K562 (cell line): ENCODE data around the gene HHIPL2. TPM values are rescaled to one million over a fixed set of nuclear protein-coding genes. Genes with fewer than 3 reads are reported as not detected.
A peak's percentile ranks its signal among the peaks of the same experiment; 100 is the strongest.

Source experiments
- ATAC-seq: fragments of 200-7000 bp; cut with Tn5 transposase; 3 replicates; pipeline ENCODE4 v1.9.1; 2020; ENCODE audit warnings: moderate library complexity
- BruUV-seq: library from RNA; stranded (reverse); fragments of 400-500 nt; replicated peaks from 2 replicates; lab custom pipeline; 2021; lab: Mats Ljungman, UMichigan
- CTCF ChIA-PET: fragments of 300-600 bp; formaldehyde crosslinking; extraction: SDS; loops from one replicate; lab custom pipeline; 2021; ENCODE audit warnings: low intra/inter-chr PET ratio; lab: Yijun Ruan, JAX
- POLR2A ChIA-PET: fragments of 300-600, 350-650 bp; sonication (Branson Sonifier 250); formaldehyde crosslinking; extraction: SDS; loops from one replicate; lab custom pipeline; 2021; ENCODE audit warnings: antibody characterized with exemption, inconsistent platforms; lab: Yijun Ruan, JAX
- DNase-seq, 4 experiments: peaks; one replicate each; pipeline versions ENCODE4 v3.0.0 to v3.0.0-alpha.2; 2011 to 2018; ENCODE audit warnings: low spot score in 3 of 4, mixed read lengths in 3 of 4; ENCODE audit errors: extremely low read depth in 1 of 4
- FAIRE-seq: peaks from 2 replicates; lab custom pipeline; 2011; peaks lifted over from hg19 to GRCh38; lab: Jason Lieb, UNC
- H2AFZ ChIP-seq: 2 replicates; pipeline ENCODE4 v1.6.0; 2011; ENCODE audit warnings: low read depth, low read length, control low read depth, inconsistent platforms
- H3K27ac ChIP-seq: fragments of 200-600 bp; 3 replicates; pipeline ENCODE4 v1.8.0; 2011; ENCODE audit warnings: low read depth, mild to moderate bottlenecking, control low read depth, inconsistent platforms, low read length, moderate library complexity, mixed read lengths; ENCODE audit errors: extremely low read depth
- H3K27me3 ChIP-seq, 2 experiments: fragments of 300-600 bp in 1 of 2; 2 replicates in 1 of 2; 3 replicates in 1 of 2; pipeline versions ENCODE4 v1.6.0 to v1.8.0; 2011; ENCODE audit warnings: inconsistent platforms in 2 of 2, low read length in 2 of 2, mild to moderate bottlenecking in 1 of 2, mixed read lengths in 1 of 2, moderate library complexity in 1 of 2; ENCODE audit not compliant: control insufficient read depth in 2 of 2, insufficient read depth in 2 of 2
- H3K36me3 ChIP-seq: fragments of 300-600 bp; 3 replicates; pipeline ENCODE4 v1.8.0; 2011; ENCODE audit warnings: mild to moderate bottlenecking, low read length, inconsistent platforms; ENCODE audit not compliant: control insufficient read depth, insufficient read depth
- H3K4me1 ChIP-seq, 2 experiments: fragments of 200-600 bp in 1 of 2; replicated peaks in 1 of 2; 2 replicates in 1 of 2; 3 replicates in 1 of 2; pipeline versions ENCODE4 v1.5.1 to v1.8.0; 2011; ENCODE audit warnings: inconsistent platforms in 2 of 2, low read length in 2 of 2, mild to moderate bottlenecking in 1 of 2, mixed read lengths in 1 of 2, moderate library complexity in 1 of 2; ENCODE audit not compliant: control insufficient read depth in 2 of 2, insufficient read depth in 2 of 2
- H3K4me2 ChIP-seq: 2 replicates; pipeline ENCODE4 v1.6.1; 2011; ENCODE audit warnings: low read length, control low read depth, inconsistent platforms, mixed read lengths; ENCODE audit not compliant: insufficient read depth
- H3K4me3 ChIP-seq: fragments of 200-600 bp; sonication (generic), shearing (Covaris generic); 2 replicates; pipeline ENCODE4 v1.5.1; 2016; ENCODE audit warnings: control low read depth, inconsistent platforms
- H3K79me2 ChIP-seq: fragments of 200-600 bp; 3 replicates; pipeline ENCODE4 v1.8.0; 2011; ENCODE audit warnings: low read length, inconsistent platforms; ENCODE audit not compliant: control insufficient read depth, insufficient read depth
- H3K9ac ChIP-seq, 2 experiments: 2 replicates each; pipeline versions ENCODE4 v1.6.0 to v1.6.1; 2011; ENCODE audit warnings: low read depth in 2 of 2, low read length in 2 of 2, control low read depth in 1 of 2, inconsistent platforms in 1 of 2, mild to moderate bottlenecking in 1 of 2, mixed read lengths in 1 of 2; ENCODE audit not compliant: insufficient read depth in 1 of 2
- H3K9me1 ChIP-seq: one replicate; pipeline ENCODE4 v1.6.0; 2011; ENCODE audit warnings: inconsistent platforms, mild to moderate bottlenecking, low read length, moderate library complexity; ENCODE audit not compliant: control insufficient read depth, insufficient read depth
- H3K9me3 ChIP-seq: replicated peaks from 2 replicates; pipeline ENCODE4 v1.5.1; 2011; ENCODE audit warnings: low read depth, low read length, inconsistent platforms; ENCODE audit not compliant: control insufficient read depth, insufficient read depth
- H4K20me1 ChIP-seq: replicated peaks from 2 replicates; pipeline ENCODE4 v1.6.1; 2011; ENCODE audit warnings: low read length, inconsistent platforms, mixed read lengths; ENCODE audit not compliant: control insufficient read depth, insufficient read depth
- CGGBP1 ChIP-seq: fragments of 250-450 bp; sonication (Bioruptor Pico); IDR thresholded peaks from 2 replicates; pipeline ENCODE4 v1.9.0; 2021; ENCODE audit warnings: mild to moderate bottlenecking
- HMBOX1 ChIP-seq: sonication (generic); IDR thresholded peaks from 2 replicates; pipeline ENCODE4 v1.6.1; 2016
- HMG20B ChIP-seq: fragments of 250-450 bp; sonication (Bioruptor Pico); IDR thresholded peaks from 2 replicates; pipeline ENCODE4 v1.5.0; 2021; ENCODE audit warnings: mild to moderate bottlenecking
- KDM2B ChIP-seq: fragments of 250-450 bp; sonication (Bioruptor Pico); IDR thresholded peaks from 2 replicates; pipeline ENCODE4 v1.8.0; 2021; ENCODE audit warnings: mild to moderate bottlenecking, moderate library complexity
- MCM3 ChIP-seq: fragments of 450-650 bp; IDR thresholded peaks from 2 replicates; pipeline ENCODE4 v1.6.1; 2016
- MCM5 ChIP-seq: fragments of 450-650 bp; IDR thresholded peaks from 2 replicates; pipeline ENCODE4 v1.6.1; 2016; ENCODE audit warnings: low read depth
- MYBL2 ChIP-seq, 2 experiments: fragments of 450-650 bp in 1 of 2; sonication (generic) in 1 of 2; formaldehyde crosslinking in 1 of 2; IDR thresholded peaks; 2 replicates each; pipeline versions ENCODE4 v1.6.1 to v1.8.1; 2017 to 2022; ENCODE audit warnings: borderline replicate concordance in 1 of 2, inconsistent platforms in 1 of 2, low read depth in 1 of 2, mild to moderate bottlenecking in 1 of 2, missing genetic modification reagents in 1 of 2, moderate library complexity in 1 of 2
- PCBP2 ChIP-seq: fragments of 200-400 bp; formaldehyde crosslinking; IDR thresholded peaks from 2 replicates; pipeline ENCODE4 v1.6.1; 2018; ENCODE audit warnings: low read length, low read depth, mild to moderate bottlenecking, moderate library complexity; ENCODE audit not compliant: poor library complexity, severe bottlenecking
- PHF21A ChIP-seq: fragments of 450-650 bp; IDR thresholded peaks from 2 replicates; pipeline ENCODE4 v1.6.1; 2017; ENCODE audit warnings: low read depth, borderline replicate concordance
- PKNOX1 ChIP-seq: fragments of 450-650 bp; IDR thresholded peaks from 2 replicates; pipeline ENCODE4 v1.6.1; 2016
- SOX6 ChIP-seq: fragments of 450-650 bp; IDR thresholded peaks from 2 replicates; pipeline ENCODE4 v1.6.1; 2014; ENCODE audit warnings: mild to moderate bottlenecking
- TAL1 ChIP-seq: fragments of 450-650 bp; IDR thresholded peaks from 2 replicates; pipeline ENCODE4 v1.6.1; 2016; ENCODE audit warnings: mild to moderate bottlenecking
- TARDBP ChIP-seq: fragments of 450-650 bp; IDR thresholded peaks from 2 replicates; pipeline ENCODE4 v1.6.1; 2016
- TEAD1 ChIP-seq, 2 experiments: fragments of 450-650 bp in 1 of 2; sonication (generic) in 1 of 2; formaldehyde crosslinking; IDR thresholded peaks; 2 replicates each; pipeline versions ENCODE4 v1.4.0 to v1.8.0; 2020 to 2022; ENCODE audit warnings: mild to moderate bottlenecking in 2 of 2, missing genetic modification reagents in 1 of 2
- YBX1 ChIP-seq: fragments of 450-650 bp; IDR thresholded peaks from 2 replicates; pipeline ENCODE4 v1.7.1; 2016; ENCODE audit warnings: mild to moderate bottlenecking
- ZNF644 ChIP-seq: fragments of 200-800 bp; sonication (Bioruptor generic); IDR thresholded peaks from 2 replicates; pipeline ENCODE4 v1.6.1; 2016; ENCODE audit warnings: low read depth, missing genetic modification characterization, missing compliant biosample characterization
- WGBS: fragments of 100-300 bp; shearing (Covaris generic); methylation state at CpG from one replicate; pipeline ENCODE4 v1.1.6; 2016; ENCODE audit warnings: low coverage, mixed read lengths; ENCODE audit not compliant: insufficient coverage; ENCODE audit errors: missing lambda C conversion rate; 5-methylcytosine and 5-hydroxymethylcytosine counted together
- in situ Hi-C: fragments of 300-500 bp; cut with MboI; formaldehyde crosslinking; loops from 4 replicates; pipeline ENCODE4 v1.15.0; 2018; ENCODE audit warnings: inconsistent platforms, mixed read lengths
- intact Hi-C: fragments of 100-400 bp; cut with micrococcal nuclease; formaldehyde crosslinking; loops from 2 replicates; pipeline ENCODE4 v1.14.2; 2022
- polyA plus RNA-seq, 8 experiments: library from polyadenylated mRNA; depleted of rRNA in 4 of 8; stranded (reverse) in 5 of 8; unstranded in 3 of 8; fragments of >200 nt; fragmentation: Nextera tagmentation in 2 of 8; fragmentation: Illumina TruSeq in 1 of 8; extraction: Ambion mirVana in 2 of 8; extraction: Trizol in 1 of 8; gene quantifications; 2 replicates each; pipeline versions ENCODE4 v1.2.1 to v1.2.3, GENCODE V29; 2011 to 2014; ENCODE audit warnings: inconsistent platforms in 1 of 8, missing spikeins in 1 of 8
- total RNA-seq, 7 experiments: library from RNA; depleted of rRNA in 6 of 7; stranded (reverse); fragments of >200 nt in 6 of 7; fragmentation: Illumina TruSeq in 2 of 7; extraction: Trizol in 2 of 7; gene quantifications; 2 replicates each; pipeline versions ENCODE4 v1.2.1 to v1.2.3, GENCODE V29; 2011 to 2021; ENCODE audit warnings: low replicate concordance in 1 of 7

The HHIPL2 gene
- total and polyA plus RNA-seq, 9 of the 15 experiments (the other 6 are each of a cell fraction or from before 2014, with no cell fraction given), result 0.05 to 0.60 (median 0.20) TPM; not detected in 1

GRCh38 chr1:222521299-222522104 lies 26.4 kb downstream of the HHIPL2 start:
- no peaks in the 10 kb centered on the region for H3K36me3 ChIP-seq
- intact Hi-C loops, result no loop called here
- no peaks in the 10 kb centered on the region for H3K9me1 ChIP-seq
- WGBS, result 5% methylated on average over 7 of the region's 7 CpGs
- DNase-seq (peak in 1 of 4 experiments; percentile 24), FAIRE-seq (no peak), ATAC-seq (peak; percentile 84)
- no peaks in the 10 kb centered on the region; a peak in 1 of 5 replicates for H3K4me1 ChIP-seq
- ChIA-PET POLR2A (no interaction called here), CTCF (no interaction called here)
- H3K9ac ChIP-seq, result no peak overlapping the region
- peaks cover 15 to 29% of the 10 kb centered on the region in 2 experiments; a peak in 4 of 5 replicates for H3K27me3 ChIP-seq
- no TSS peak for BruUV-seq
- no peak overlapping the region for H3K27ac ChIP-seq
- no peaks in the 10 kb centered on the region for H3K9me3 ChIP-seq
- H3K79me2 ChIP-seq, result no peaks in the 10 kb centered on the region
- in situ Hi-C loops, result no loop called here
- H3K4me2 ChIP-seq, result no peak overlapping the region; the same call in 1 of the 2 replicates
- no peak overlapping the region for H3K4me3 ChIP-seq
- H4K20me1 ChIP-seq, result no peaks in the 10 kb centered on the region
- no peak overlapping the region for H2AFZ ChIP-seq
- TF ChIP-seq HMBOX1 (0 out of 2 replicates have a peak, but pooled peaks have one; percentile 23), SOX6 (peak; percentile 67), ZNF644 (no peak), TEAD1 (CRISPR knock-in tag; IDR thresholded peaks at IDR 0.05) (no peak), YBX1 (no peak), TAL1 (no peak), KDM2B (CRISPR knock-in tag) (no peak), PHF21A (no peak), TARDBP (no peak), MYBL2 (IDR thresholded peaks at IDR 0.05; ENCODE audit: low read depth) (no peak), MYBL2 (CRISPR knock-in tag; IDR thresholded peaks at IDR 0.05; ENCODE audit: borderline replicate concordance) (no peak), MCM3 (no peak), CGGBP1 (no peak), PKNOX1 (peak; percentile 83), MCM5 (no peak), PCBP2 (no peak), HMG20B (CRISPR knock-in tag) (no peak)
